GM18909 (cell line): ENCODE measurements around the gene TMEM117.

ENCODE experiments used
- ATAC-seq: cut with Tn5 transposase; IDR thresholded peaks from one replicate; pipeline ENCODE4 v1.9.1; 2021; ENCODE audit warnings: mild to moderate bottlenecking; ENCODE audit not compliant: unreplicated experiment, poor library complexity

TMEM117 gene

GRCh38 chr12:43937947-43938346 is 102.1 kb downstream of the TMEM117 start:
- peak; percentile 63 for ATAC-seq

- ATAC-seq, result no peak
Observed at GRCh38 chr12:43942379-43942778, 106.5 kb downstream of the TMEM117 start.

GRCh38 chr12:43945983-43946382 is 110.1 kb downstream of the TMEM117 start:
- no peak for ATAC-seq

DNA sequence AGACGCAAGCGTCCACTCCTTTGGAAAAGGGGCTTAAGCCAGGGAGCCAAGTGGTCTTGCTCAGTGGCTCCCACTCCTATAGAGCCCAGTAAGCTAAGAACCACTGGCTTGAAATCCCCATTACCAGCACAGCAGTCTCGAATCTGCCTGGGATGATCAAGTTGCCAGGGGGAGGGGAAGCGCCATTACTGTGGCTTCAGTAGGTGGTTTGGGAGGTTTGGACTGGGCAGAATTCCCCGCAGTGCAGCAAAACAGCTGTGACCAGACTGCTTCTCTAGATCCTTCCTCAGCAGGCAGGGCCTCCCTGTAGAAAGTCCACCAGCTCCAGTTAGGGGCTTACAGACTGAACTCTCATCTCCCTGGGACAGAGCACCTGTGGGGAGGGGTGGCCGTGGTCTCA is 115.4 kb downstream of the TMEM117 start:
- ATAC-seq, result no peak

- peak; percentile 99 for ATAC-seq
Observed at GRCh38 chr12:43957732-43958372, 122.0 kb downstream of the TMEM117 start.

DNA sequence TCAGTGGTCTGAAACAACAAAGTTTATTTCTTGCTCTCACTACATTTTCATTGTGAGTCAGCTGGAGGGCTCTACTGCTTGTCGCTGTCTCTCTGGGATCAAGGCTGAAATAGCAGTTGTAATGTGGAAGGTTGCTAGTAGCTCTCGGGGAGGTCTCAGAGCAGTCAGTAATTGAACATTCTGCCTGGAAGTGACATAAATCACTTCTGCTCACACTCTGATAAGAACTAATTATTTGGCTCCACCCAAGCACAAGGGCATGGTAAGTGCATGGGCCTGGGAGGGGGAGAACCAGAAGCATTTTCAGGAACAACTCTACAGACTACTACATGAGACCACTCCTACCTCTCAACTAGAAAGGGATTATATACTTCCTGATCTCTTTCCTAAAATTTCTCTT is 128.2 kb downstream of the TMEM117 start:
- ATAC-seq, result no peak

GRCh38 chr12:43964961-43965360 is 129.1 kb downstream of the TMEM117 start:
- ATAC-seq, result no peak

DNA sequence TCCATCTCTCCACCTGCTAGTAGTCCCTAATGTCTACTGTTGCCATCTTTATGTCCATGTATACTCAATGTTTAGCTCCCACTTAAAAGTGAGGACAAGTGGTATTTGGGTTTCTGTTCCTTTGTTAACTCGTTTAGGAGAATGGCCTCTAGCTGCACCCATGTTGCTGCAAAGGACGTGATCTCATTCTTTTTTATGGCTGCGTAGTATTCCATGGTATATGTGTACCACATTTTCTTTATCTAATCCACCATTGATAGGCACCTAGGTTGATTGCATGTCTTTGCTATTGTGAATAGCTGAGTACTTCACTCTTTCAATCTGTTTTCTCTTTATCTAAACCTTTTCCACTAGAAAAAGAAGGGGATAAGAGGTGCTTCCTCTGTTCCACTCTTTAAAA is 130.0 kb downstream of the TMEM117 start:
- no peak for ATAC-seq

DNA sequence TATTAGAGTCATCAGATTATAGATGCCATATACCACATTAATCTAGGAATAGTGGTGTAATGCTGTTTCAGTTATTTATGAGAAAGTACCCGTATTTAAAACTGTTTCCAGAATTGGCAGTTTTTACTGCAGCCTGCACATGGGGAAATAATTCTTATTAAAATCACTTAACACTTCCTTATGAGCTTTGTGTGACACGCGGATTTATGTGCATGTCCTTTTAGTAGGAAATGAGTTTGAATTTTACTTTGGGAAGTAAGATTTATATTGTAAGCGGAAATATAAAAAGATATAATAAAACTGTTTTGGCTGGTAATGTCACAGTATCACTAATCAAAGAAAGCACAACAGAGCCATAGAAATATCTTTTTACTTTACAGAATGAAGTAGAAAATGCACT is 132.9 kb downstream of the TMEM117 start:
- no peak for ATAC-seq

DNA sequence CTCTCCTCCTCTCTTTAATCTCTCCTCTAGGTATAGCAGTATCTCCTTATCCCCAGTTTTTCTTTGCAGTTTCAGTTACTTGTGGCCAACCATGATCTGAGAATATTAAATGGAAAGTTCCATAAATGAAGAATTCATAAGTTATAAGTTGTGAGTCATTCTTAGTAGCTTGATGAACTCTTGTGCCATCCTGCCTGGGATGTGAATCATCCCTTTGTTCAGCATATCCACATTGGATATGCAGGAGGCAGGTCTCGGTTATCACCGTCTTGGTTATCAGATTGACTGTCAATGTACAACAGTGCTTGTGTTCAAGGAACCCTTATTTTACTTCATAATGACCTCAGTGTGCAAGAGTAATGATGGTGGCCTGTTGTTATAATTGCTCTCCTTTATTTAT is 134.0 kb downstream of the TMEM117 start:
- no peak for ATAC-seq

- ATAC-seq, result no peak
Observed at GRCh38 chr12:43973385-43973784, 137.5 kb downstream of the TMEM117 start.

DNA sequence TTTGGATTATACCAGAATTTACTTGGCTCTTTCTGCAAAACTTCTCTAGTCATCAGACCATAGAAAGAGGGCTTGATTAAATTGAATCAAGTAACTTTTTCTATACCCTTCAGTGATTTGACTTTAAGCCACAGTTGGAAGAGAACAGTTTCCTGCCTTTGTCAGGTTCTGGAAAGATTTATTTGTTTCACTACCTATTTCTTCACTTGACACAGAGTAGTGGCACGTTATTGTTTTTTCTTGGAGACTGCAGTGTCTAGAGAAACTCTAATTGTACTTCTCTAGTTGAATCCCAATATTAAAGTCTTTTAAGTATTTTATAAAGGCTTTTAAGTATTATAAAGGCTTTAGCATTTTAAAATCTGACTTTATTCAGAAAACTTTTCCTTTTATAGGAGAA is 138.1 kb downstream of the TMEM117 start:
- no peak for ATAC-seq

DNA sequence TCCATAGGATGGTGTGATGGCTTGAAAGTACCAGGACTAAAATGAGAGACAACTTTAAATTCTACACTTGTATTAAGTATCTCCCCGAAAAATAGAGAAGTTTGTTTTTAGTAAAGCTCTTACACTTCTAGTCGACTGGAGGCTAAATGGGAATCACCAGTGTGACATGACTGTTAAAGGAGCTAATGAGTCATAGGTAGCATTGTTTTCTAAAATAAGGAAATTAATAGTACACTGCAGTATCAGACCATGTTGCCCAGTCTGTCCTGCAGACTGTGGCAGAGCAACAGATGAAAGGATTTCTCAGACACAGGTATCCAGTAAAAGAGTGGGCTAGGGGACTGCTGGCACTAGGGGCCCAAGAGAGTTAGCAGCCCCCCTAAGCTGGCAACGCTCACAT is 140.1 kb downstream of the TMEM117 start:
- ATAC-seq, result no peak

DNA sequence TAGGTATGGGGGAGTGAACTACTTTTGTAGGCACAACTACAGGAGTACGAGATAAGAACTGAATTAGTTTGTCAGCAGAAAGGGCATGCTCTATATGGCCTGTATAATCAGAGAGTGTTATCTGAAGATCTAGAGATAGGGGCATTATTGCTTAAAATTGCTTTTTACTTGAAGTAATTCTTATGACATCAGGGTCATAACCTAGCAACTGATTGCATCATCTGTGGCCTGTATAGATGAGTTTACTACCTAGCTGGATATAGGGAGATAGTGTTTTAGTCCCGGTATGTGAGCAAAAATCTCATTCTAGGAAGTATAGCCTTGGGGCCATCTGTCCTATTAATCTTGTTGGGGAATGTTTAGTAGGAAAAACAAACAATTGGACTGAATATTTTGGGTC is 142.7 kb downstream of the TMEM117 start:
- ATAC-seq, result no peak

DNA sequence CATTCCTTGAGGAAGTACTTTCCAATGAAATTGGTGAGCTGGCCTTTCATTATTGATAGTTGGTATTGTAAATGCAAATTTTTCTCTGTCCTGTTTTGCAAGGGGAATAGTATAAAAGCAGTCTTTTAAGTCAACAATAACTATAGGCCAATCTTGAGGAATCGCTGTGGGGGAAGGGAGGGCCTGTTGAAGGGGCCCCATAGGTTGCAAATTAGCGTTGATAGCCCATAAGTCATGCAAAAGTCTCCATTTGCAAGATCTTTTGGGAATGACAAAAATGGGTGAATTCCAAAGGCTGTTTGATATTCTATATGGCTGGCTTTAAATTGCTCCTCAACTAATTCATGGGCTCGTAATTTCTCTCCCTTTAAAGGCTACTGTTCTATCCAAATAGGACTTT is 143.6 kb downstream of the TMEM117 start:
- ATAC-seq, result no peak

GRCh38 chr12:43980627-43981191 is 144.8 kb downstream of the TMEM117 start:
- ATAC-seq, result no peak

DNA sequence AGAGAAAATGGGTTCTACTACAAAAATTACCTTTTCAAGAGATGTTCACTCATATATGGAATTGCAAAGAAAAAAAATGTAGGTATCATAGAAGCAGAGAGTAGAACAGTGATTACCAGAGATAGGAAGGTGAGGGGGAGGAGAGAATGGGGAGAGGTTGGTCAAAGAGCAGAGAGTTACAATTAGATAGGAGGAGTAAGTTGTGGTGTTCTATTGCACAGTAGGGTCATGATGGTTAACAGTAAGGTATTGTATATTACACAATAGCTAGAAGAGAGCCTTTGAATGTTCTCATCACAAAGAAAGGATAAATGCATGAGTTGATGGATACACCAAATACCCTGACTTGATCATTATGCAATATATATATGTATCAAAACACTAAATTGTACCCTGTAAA is 145.8 kb downstream of the TMEM117 start:
- no peak for ATAC-seq

DNA sequence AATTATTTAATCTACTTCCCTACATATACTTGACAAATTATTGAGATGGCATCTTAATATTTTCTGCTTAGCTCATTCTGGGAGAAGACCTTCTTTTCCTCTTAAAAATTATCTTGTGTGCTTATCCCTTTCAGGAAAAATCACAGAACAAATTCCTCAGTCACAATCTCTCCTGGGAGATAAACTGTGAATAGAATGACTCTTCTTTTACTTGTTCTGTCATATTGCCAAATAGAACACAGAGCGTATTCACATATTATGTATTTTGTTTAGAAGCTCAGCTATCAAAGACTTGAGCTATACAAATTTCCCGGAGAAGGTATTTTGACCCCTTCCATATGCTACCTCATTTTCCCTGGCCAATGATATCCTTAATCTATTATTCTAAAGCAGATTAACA is 146.7 kb downstream of the TMEM117 start:
- no peak for ATAC-seq

DNA sequence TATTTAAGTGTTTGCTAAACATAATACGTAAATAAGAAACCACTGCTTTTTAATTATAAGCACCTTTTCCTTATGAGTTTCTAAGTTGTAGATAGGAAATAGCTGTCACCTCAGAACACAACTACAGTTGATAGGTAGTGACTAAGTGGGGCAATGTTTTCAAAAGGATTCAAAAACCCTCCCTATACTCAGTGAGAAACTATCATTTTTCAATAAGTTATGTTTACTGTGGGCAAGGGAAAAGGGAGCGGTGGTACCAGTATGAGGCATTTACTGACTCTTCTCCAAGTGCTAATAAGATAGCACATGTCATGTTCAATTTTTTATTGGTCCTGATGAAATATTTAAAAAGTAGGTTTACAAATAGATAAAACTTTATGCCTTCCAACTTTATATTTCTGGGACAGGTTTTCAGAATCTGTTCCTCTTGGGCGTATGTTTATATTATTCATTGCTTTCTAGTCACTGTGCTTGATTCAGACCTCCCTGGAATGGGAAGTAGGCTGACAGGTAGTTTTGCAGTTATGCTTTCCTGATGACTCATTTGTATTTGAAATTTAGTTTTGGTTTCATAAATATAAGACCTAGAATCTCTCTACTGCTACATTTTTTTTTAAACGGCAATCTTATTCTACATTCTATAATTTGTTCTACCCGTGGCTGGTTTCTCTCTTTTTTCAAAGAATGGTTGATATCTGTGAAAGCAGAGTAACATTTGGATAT is 153.1 kb downstream of the TMEM117 start:
- peak; percentile 96 for ATAC-seq

DNA sequence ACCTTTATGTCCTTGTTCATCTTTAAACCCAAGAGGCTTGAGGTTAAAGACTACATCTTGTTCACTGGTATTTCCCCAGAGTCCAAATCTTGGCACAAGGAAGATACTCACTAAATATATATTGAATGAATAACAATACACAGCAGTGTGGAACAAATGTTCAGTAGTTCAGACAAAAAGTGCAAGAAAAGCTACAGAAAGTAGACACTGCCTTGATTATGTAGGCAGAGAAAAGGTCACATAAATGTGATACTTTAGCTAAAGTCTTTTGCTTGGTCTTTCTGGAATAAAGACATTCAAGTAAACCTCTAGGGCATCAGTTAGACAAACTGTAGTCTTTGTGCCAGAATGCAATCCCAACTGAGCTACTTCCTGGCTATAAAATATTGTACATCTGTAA is 157.0 kb downstream of the TMEM117 start:
- no peak for ATAC-seq

DNA sequence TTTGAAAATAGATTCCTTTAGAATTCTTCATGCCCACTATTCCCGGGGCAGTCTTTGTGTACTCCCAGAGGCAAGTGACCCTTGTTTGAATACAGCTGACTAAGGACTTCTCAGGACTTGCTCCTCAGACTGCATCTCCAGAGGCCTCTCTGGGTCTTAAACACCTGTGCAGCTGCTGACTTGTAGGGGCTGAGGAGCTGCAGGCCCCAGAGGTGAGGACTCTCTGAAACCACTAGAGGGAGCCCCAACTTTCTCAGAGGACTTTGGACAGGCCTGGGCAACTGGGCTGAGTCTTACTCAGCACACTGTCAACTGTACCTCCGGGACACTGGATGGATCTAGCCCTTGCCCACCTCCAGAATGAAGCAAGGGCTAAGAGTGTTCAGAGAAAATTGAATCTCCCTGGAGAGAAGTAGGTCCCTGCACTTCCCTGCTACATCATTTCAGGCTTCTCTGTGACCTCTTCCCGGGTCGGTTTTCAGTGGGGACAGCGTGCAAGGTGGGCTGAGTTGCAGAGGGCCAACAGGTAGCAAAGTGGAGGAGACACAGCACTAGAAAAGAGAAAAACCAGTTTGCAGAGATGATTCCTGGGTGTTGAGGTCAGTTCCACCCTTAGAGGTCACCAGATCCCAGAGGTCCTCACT is 164.6 kb downstream of the TMEM117 start:
- ATAC-seq, result peak; percentile 96
